Duodenal mucosa (tissue), 2 donors: Measurements from ENCODE around the gene DSCAML1.

ENCODE experiments used
- H3K27ac ChIP-seq: one replicate; pipeline ENCODE4 v1.7.0; 2013; ENCODE audit warnings: low read depth, low read length
- H3K27me3 ChIP-seq, 2 donors: one replicate each; pipeline ENCODE4 v1.7.0; 2013; ENCODE audit warnings: low read length in 2 of 2, control low read depth in 1 of 2; ENCODE audit not compliant: insufficient read depth in 2 of 2, control insufficient read depth in 1 of 2
- H3K36me3 ChIP-seq, 2 donors: one replicate each; pipeline ENCODE4 v1.7.0; 2013; ENCODE audit warnings: low read length in 2 of 2, control low read depth in 1 of 2; ENCODE audit not compliant: insufficient read depth in 2 of 2, control insufficient read depth in 1 of 2
- H3K4me1 ChIP-seq, 2 donors: one replicate each; pipeline ENCODE4 v1.7.0; 2013; ENCODE audit warnings: low read length in 2 of 2, control low read depth in 1 of 2; ENCODE audit not compliant: insufficient read depth in 2 of 2, control insufficient read depth in 1 of 2
- H3K4me3 ChIP-seq, 2 donors: one replicate each; pipeline ENCODE4 v1.7.0; 2013; ENCODE audit warnings: low read length in 2 of 2, low read depth in 1 of 2
- H3K9ac ChIP-seq, 2 donors: one replicate each; pipeline ENCODE4 v1.7.0; 2013; ENCODE audit warnings: low read length in 2 of 2, low read depth in 1 of 2
- H3K9me3 ChIP-seq, 2 donors: one replicate each; pipeline ENCODE4 v1.7.0; 2013; ENCODE audit warnings: low read length in 2 of 2, control low read depth in 1 of 2; ENCODE audit not compliant: control insufficient read depth in 1 of 2

The DSCAML1 gene

GRCh38 chr11:117514256-117514655 is 282.8 kb downstream of the DSCAML1 start:
- H3K4me3 ChIP-seq = no peak overlapping the region
- no peaks in the 10 kb centered on the region for H3K36me3 ChIP-seq
- no peak overlapping the region for H3K9ac ChIP-seq
- no peaks in the 10 kb centered on the region for H3K9me3 ChIP-seq
- no peaks in the 10 kb centered on the region for H3K27me3 ChIP-seq
- peaks cover 21 to 33% of the 10 kb centered on the region in 2 donors for H3K4me1 ChIP-seq
- no peak overlapping the region for H3K27ac ChIP-seq

GRCh38 chr11:117513666-117514065 is 283.4 kb downstream of the DSCAML1 start:
- no peak overlapping the region for H3K27ac ChIP-seq
- H3K27me3 ChIP-seq = no peaks in the 10 kb centered on the region
- H3K9me3 ChIP-seq = no peaks in the 10 kb centered on the region
- peaks cover 15 to 28% of the 10 kb centered on the region in 2 donors for H3K4me1 ChIP-seq
- no peak overlapping the region for H3K9ac ChIP-seq
- no peak overlapping the region for H3K4me3 ChIP-seq
- no peaks in the 10 kb centered on the region for H3K36me3 ChIP-seq

GRCh38 chr11:117511931-117512539 is 285.0 kb downstream of the DSCAML1 start:
- Histone ChIP-seq H3K27me3 (no peaks in the 10 kb centered on the region), H3K9ac (no peak overlapping the region), H3K36me3 (no peaks in the 10 kb centered on the region), H3K4me1 (peaks cover 12 to 25% of the 10 kb centered on the region in 2 donors), H3K9me3 (no peaks in the 10 kb centered on the region), H3K4me3 (peak overlapping the region in 1 of 2 donors; percentile 59), H3K27ac (no peak overlapping the region)

- peaks cover 12 to 25% of the 10 kb centered on the region in 2 donors for H3K4me1 ChIP-seq
- no peak overlapping the region for H3K9ac ChIP-seq
- H3K36me3 ChIP-seq = no peaks in the 10 kb centered on the region
- H3K27me3 ChIP-seq = no peaks in the 10 kb centered on the region
- H3K4me3 ChIP-seq = peak overlapping the region in 1 of 2 donors; percentile 59
- no peak overlapping the region for H3K27ac ChIP-seq
- H3K9me3 ChIP-seq = no peaks in the 10 kb centered on the region
Observed at GRCh38 chr11:117511483-117511930, 285.5 kb downstream of the DSCAML1 start.

- Histone ChIP-seq H3K9ac (no peak overlapping the region), H3K27ac (no peak overlapping the region), H3K36me3 (no peaks in the 10 kb centered on the region), H3K27me3 (no peaks in the 10 kb centered on the region), H3K4me1 (peaks cover 12 to 25% of the 10 kb centered on the region in 2 donors), H3K4me3 (no peak overlapping the region), H3K9me3 (no peaks in the 10 kb centered on the region)
Observed at GRCh38 chr11:117510646-117511045, 286.4 kb downstream of the DSCAML1 start.

- H3K9ac ChIP-seq = no peak overlapping the region
- no peaks in the 10 kb centered on the region for H3K27me3 ChIP-seq
- H3K4me3 ChIP-seq = no peak overlapping the region
- no peaks in the 10 kb centered on the region for H3K36me3 ChIP-seq
- H3K27ac ChIP-seq = no peak overlapping the region
- no peaks in the 10 kb centered on the region for H3K9me3 ChIP-seq
- H3K4me1 ChIP-seq = peaks cover 12 to 25% of the 10 kb centered on the region in 2 donors
Observed at GRCh38 chr11:117509543-117509942, 287.5 kb downstream of the DSCAML1 start.

- Histone ChIP-seq H3K9ac (no peak overlapping the region), H3K27ac (no peak overlapping the region)
Observed at GRCh38 chr11:117506971-117507370, 290.0 kb downstream of the DSCAML1 start.

GRCh38 chr11:117505285-117505970 is 291.6 kb downstream of the DSCAML1 start:
- H3K4me3 ChIP-seq = no peak overlapping the region
- no peaks in the 10 kb centered on the region for H3K36me3 ChIP-seq
- H3K27ac ChIP-seq = no peak overlapping the region
- H3K9ac ChIP-seq = no peak overlapping the region
- no peaks in the 10 kb centered on the region for H3K9me3 ChIP-seq
- H3K27me3 ChIP-seq = no peaks in the 10 kb centered on the region
- peaks cover 0 to 3% of the 10 kb centered on the region in 2 donors for H3K4me1 ChIP-seq

More at GRCh38 chr11:117506971-117507370, 290.0 kb downstream of the DSCAML1 start:
- Histone ChIP-seq H3K4me1 (peaks cover 9 to 18% of the 10 kb centered on the region in 2 donors), H3K27me3 (no peaks in the 10 kb centered on the region), H3K9me3 (no peaks in the 10 kb centered on the region), H3K36me3 (no peaks in the 10 kb centered on the region), H3K4me3 (no peak overlapping the region)

GRCh38 chr11:117502779-117503100 is 294.3 kb downstream of the DSCAML1 start:
- no peak overlapping the region for H3K9ac ChIP-seq
- peaks cover 0 to 3% of the 10 kb centered on the region in 2 donors for H3K4me1 ChIP-seq
- no peaks in the 10 kb centered on the region for H3K36me3 ChIP-seq
- H3K27me3 ChIP-seq = no peaks in the 10 kb centered on the region
- H3K4me3 ChIP-seq = no peak overlapping the region
- no peaks in the 10 kb centered on the region for H3K9me3 ChIP-seq
- H3K27ac ChIP-seq = no peak overlapping the region

- no peaks in the 10 kb centered on the region for H3K36me3 ChIP-seq
- H3K27me3 ChIP-seq = no peaks in the 10 kb centered on the region
- no peaks in the 10 kb centered on the region for H3K9me3 ChIP-seq
- H3K27ac ChIP-seq = no peak overlapping the region
- no peak overlapping the region for H3K4me3 ChIP-seq
- no peak overlapping the region for H3K9ac ChIP-seq
- peaks cover 0 to 3% of the 10 kb centered on the region in 2 donors for H3K4me1 ChIP-seq
Observed at GRCh38 chr11:117502015-117502778, 294.8 kb downstream of the DSCAML1 start.
